ENCODE measurements around the gene GRID1.

GRID1 gene

DNA sequence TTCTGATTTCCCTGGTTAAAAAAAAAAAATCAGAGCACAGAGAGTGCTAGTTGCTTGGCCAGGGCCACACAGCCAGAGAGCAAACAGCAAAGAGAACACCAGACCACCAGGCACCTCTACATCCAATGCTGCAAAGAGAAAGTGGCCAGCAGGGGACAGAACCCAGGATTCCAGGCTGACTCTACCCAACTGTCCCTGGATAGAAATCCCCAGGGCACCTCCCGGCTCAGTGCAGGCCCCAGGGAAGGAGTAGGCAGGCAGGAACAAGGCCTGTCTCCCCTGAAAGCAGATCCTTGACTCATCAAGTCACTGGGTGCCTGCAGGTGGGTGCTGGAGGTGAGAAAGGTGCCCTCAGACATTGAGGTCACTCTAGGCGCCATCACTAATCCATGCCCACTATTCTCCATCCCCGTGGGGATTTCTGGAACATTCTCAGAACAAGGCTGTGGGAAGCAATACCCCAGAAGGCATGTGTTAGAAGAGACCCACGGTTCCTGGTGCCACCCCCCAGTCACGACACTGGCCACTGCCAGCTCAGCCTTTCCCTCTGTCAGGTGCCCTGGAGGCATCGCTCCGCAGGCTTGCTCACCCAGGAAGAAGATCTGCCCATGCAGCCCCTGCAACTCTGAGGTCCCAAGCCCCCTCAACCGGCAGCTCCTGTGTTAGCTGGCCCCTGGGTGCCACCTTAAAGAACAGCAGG, 154.8 kb downstream of the GRID1 start:
- no peak for DNase-seq (ENCODE audit: low read depth)

DNA sequence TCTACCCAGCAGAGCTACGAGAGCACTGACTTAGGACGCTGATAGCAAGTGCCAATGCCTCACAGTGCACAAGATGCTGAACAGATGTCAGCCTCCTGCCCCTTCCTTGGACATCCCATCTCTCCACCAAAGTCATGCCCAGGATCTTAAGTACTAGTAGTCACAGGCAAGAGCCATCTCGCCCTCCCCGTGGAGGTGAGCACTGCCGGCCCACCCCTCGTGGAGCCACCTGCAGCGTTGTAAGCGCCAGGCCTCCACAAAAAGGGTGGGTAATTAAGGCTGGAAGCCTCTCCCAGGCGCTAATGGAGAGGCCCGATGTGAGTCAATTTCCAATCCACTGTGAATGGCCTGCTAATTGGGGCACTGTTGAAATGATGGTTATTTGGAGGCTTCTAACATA, 156.2 kb downstream of the GRID1 start:
- DNase-seq (ENCODE audit: low read depth), result no peak

DNA sequence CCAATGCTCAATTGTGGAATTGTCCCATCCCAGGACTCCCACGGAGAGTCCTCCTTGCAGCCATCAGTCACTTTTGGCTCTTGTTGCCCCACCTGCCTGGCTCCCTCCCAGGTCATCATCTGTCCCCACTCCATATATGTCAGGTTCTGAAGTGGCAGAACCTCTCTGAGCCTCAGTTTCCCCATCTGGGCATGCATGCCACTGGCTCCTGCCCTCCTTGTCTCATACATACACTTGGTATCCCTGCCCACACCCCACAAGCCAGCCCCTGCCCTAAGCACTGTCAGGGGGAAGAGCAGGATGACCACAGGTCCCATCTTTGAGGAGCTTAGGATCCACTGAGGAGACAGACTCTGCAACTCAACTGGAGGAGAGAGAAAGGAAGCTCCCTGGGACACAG, 156.9 kb downstream of the GRID1 start:
- no peak for DNase-seq (ENCODE audit: low read depth)

DNA sequence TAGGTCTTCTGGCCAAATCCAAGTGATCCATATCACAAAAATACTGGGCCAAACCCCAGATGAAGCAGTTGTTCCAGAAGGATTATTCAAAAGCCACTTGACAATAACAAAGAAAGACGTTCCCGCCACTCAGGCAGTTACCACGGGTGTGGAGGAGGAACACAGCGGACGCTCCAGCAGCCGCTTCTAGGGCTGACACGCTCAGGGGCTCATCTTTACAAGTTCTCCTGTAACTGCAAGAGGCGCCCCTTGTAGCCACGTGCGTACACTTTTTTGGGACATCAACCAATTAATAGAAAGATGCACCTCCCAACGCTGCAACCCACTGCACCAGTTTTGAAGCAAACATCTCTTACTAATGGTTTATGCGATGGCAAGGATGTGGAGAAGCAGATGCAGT, 159.4 kb downstream of the GRID1 start:
- DNase-seq (ENCODE audit: low read depth), result no peak

DNA sequence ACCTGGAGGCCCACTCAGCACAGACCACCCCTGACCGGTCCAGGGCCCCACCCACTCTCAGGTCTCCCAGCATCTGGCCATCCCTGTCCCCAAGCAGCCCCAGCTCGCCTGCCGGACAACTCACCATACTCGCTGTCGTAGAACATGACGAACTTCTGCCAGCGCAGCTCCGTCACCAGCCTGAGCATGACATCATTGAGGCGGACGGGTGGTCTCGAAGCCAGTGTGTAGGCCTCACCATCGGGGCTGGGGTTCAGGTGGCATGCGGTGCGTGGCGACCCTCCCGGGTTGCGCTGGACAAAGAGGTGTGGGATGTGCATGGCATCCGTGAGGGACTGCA, 160.4 kb downstream of the GRID1 start:
- no peak for DNase-seq (ENCODE audit: low read depth)

DNA sequence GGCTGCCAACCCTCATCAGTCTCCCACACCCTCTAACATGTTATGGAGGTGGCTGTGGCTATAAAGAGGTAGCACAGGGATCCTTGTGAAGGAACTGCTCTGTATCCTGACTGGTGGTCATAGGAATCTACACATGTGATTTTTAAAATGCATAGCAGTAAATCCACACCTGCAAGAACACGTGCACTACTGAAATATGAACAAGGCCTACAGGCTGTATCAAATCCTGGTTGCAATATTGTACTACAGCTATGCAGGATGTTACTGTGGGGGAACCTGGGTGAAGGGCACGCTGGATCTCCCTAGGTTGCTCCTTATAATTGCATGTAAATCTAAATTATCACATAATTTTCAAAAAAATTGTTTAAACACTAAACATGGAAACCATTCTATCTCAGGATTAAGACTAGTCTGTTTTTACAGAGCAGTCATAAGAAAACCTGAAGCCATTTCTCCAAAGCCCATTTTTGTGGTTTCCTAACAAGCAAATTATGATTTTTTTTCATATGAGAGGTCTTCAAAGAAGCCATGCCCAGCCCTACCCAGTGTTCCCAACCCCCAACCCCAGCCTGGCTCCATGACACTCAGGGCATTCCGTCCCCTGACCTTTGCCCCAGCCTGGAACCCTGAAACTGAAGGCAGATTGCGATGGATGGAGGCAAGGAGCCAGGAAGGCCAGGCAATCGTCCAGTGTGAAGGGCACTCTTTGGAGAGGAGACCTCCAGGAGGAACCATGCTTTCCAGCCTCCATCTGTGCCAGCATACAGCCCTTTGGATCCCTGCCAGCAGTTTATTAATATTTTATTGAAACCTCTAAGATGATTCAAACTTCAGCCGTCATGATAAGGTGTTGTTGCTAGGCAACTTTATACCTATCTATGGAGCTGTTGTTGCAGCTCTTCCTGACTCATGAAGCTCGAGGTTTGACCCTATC, 161.0 kb downstream of the GRID1 start:
- no peak for DNase-seq (ENCODE audit: low read depth)

DNA sequence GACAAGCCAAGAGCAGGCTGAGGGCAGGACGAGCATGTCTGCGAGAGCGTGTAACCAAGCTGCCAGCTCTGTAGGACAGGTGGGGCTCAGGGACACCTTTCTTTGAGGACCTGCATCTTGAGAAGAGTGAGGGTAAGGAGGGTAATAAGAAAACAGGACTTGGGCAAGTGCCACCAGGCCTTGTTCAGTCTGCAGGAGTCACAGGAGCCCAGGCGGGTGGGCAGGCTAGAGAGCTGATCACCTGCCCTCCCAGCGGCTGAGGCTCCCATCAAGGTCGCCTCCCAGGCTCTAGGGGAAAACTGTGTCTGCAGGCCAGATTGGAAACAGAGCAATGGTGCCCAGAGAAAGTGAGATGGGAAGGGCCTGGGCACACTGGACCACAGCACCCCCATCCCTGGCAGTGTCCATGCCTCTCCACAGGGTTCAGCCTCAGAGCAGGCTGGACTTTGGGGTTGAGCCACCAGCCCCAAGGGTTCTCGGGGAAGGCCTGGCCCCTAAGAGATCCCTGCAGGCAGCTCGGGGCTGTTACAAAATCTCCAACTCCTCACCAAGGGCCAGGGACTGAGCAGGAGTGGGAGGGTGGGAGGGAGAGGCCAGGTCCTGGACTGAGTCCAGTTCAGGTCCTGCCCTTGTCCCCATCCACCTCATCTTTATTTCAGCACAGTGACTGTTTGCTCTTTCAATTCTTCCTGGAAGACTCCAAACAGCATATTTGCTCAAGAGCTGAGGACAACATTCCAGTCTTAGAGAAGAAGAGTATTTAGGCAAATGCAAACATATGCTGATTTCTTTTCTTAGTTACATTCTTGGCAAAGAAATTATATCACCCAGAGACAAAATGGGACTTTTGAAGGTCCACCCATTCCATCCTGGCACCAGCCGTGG, 161.9 kb downstream of the GRID1 start:
- no peak for DNase-seq (ENCODE audit: low read depth)

DNA sequence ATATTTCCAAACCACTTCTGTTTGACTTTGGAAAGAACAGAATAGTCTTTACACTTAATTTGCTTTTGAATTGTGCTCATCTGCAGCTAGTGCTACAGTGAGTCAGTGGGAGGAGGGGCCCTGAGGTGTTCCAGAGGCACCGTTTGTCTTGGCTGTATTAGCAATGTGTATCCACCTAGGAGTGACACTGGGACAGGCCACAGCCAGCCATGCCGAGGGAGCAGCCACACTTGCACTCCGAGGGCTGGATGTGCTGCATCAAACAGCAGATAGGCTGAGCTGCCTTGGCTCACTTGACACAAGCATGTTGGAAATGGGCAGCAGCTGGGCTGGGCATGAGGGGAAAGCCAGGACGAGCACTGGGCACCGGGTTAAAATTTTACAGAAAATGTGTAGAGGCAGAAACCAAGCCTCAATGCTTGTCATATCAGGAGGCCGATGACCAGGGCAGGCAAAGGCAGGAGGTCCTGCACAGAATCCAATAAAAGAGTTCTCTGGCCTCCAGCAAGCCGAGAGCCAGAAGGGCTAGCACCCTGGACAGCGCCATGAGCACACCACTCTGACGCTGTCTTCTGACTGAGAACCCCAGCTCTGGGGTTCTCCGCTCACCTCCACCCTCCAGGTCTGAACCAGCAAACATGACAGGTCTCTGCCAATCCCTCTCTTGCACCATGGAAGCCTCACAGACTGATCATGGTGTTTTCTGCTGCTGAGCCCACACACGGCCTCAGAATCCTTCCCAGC, 163.3 kb downstream of the GRID1 start:
- no peak for DNase-seq (ENCODE audit: low read depth)

DNA sequence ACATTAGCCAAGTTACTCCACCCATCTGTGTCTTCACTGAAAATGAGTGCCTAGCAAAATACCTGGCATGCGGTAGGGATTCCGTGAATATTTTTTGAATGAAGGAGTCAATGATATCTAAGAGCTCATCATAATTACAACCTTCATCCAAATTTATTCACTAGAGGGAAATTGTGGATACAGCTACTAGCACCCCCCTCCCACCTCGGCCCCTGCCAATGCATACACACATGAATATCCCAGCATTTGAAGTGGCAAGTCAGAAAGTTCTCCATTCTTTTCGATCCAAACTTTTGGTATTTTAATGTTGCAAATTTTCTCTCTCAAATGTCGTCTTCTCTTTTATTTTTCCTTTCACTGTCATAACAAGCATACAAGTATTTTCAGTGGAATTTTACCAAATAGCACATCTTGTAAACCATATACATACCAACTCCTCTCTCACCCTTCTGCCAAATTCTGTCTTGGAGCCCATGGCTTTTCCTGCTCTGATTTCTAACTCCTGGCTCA, 164.3 kb downstream of the GRID1 start:
- DNase-seq (ENCODE audit: low read depth), result no peak

DNA sequence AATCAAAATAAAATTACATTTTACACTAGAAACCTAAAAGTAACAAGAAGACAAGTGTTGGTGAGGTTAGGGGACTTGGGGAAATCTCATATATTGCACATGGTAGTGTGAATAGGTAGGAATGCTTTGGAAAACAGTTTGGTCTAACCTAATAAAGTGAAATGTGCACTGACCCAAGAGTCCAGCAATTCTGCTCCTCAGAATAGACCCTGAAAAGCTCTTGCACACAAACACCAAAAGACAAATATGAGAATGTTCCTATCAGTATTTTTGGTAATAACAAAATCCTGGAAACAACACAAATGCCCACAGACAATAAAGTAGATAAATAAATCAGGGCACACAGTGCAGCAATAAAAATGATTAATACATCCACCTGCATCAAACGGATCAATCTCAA, 165.7 kb downstream of the GRID1 start:
- no peak for DNase-seq (ENCODE audit: low read depth)

DNA sequence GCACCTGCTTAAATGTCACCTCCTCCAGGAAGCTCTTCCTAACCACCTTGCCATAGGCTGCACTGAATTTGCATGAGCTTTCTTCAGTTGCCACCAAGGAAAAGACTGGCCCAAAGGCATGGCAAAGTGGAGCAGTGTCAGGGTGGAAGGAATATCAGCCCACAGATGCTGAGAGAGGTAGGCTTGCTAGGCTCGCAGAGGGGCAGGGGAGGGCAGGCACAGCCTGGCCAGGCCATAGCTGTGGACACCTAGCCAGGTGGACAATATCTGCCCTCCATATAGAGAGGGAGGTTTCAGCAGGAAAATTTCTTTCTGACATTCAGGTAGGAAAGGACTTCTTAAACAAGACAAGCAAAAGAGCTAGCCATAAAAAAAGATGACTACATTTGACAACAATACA, 166.3 kb downstream of the GRID1 start:
- no peak for DNase-seq (ENCODE audit: low read depth)

DNA sequence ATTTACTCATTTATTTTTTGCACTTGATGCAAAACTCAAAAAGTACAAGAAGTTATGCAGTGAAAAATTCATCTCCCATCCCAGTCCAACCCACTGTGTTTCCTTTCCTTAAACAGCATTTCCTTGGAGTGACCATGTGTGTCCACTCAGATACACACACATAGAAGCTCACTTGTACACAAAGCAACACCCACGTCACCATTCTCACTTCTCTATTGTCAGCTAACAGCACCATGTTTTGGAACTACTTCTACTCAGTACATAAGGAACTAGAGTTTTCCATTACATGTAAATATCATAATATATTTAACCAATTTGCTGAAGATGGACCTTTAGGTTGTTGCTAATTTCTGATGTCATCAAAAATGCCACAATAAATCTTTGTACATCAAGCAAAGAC, 167.6 kb downstream of the GRID1 start:
- no peak for DNase-seq (ENCODE audit: low read depth)

DNA sequence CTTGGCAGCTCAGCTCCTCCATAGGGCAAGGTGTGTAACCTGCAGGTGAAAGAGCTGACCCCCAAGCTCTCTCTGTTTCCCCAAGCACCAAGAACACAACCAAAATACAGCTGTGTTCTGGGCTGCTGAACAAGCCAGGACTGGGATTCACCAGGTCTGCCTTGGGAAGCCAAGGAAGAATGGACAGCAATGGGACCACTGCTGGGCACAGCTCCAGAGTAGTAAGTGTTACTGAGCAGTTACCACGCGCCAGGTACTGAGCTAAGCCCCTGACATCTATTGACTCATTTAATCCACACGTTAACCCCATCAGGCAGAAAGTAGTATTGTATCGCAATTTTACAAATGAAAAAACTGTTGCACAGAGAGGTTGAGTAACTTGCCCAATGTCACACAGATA, 168.3 kb downstream of the GRID1 start:
- DNase-seq (ENCODE audit: low read depth), result no peak

DNA sequence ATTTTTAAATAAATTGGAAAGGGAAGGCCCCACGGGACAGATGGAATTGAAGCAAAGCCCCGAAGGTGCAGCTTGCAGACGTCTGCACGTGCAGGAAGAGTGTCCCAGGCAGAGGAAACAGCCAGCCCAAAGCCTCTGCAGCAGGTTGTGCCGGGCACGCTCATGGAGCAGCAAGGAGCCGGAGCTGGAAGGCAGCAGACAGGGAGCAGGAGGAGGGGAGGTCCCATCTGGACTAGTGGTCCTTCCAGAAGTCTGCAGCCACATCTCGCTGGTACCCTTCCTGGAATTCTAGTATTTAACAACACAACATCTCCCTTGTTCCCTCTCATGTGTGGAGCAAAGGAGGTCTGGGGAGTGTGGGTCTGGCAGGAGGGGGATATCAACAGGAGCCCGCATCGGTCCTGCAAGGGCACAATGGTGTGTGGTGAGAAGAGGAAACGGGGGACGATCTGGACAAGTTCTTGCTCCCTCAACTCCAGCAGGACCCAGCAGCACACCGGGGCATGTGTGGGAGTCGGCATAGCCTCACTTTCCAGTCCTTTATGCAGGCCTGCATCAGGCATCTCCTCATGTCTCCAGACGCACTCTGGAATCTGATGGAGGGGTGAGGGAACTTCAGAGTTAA, 169.3 kb downstream of the GRID1 start:
- no peak for DNase-seq (ENCODE audit: low read depth)

DNA sequence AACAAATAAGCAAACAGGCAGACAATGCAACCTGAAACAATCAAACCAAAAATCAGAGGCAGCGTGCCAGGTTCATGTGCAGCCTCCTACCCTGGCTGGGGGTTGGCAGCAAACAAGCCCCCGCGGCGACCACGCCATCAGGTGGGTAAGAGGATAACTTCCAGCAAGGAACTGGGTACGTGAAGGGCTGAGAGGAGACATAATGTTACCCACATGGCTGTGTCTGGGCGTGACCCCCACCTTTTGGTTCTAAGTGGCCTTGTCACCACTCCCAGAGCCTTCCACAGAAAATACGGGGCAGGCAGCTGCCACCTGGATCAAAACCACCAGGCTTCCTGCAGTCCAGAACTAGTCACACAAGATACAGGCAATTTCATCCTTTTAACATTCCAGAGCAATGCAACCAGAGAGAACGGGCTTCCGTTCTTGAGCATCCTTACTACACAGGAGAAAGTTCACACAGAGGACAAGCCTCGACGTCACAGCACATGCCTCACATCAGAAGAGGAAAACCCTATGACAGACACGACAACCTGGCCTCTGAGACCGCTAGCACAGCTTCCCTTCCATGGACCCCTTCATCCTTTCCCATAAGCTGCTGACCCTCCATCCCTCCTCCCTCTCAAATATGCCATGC, 171.0 kb downstream of the GRID1 start:
- no peak for DNase-seq (ENCODE audit: low read depth)

DNA sequence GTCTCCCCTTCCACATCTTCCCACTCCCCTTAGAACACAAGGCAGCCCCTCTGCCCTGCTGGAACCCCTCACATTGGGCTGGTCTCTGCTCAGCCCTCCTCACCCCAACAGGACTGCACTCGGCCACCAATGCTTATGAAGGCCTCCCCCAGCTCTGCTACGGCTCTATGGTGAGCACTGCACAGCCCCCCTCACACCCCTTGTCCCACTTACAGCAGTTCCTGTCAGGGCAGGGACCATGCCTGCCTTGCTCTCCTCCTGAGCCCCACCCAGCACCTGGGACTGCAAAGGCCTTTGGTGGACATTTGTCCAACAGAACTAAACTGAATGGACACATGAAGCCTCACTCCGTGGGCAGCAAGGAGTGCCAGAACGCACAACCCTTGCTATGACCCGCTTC, 171.9 kb downstream of the GRID1 start:
- no peak for DNase-seq (ENCODE audit: low read depth)

DNA sequence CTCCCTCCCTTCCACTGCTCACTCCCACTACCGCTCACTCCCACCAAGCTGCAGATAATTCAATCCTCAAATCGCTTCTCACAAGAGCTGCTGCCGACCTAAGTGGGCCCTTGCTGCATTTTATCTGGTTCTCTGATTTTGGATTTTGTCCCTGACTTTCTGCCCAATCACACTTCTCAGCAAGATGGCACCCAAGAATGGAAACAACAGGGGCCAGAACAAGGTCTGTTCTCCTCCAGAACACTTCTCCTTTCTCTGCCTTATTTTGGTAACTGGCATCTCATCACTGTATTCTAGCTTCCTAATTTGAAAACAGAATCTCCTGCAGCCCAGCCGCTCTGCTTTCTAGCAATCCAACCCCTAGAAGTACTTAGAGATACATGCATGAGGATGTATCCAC, 172.8 kb downstream of the GRID1 start:
- no peak for DNase-seq (ENCODE audit: low read depth)

DNA sequence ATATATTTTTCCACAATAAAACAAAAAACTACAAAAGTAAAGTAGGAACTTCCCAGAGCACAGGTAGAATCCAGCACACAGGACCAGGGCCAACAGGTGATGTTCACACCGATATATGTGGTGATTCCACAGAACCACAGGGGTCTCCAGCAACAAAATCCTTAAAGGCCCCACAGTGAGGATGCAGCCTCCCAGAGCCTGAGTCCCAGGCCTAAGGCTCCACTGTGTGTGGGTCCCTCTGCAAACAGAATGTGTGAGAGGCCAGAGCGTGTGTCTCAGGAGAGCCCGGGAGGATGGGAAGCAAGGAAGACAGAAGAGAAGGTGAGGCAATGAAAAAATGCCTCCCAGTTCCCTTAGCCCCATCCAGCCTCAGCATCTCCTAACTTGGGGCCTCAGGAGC, 173.9 kb downstream of the GRID1 start:
- no peak for DNase-seq (ENCODE audit: low read depth)

DNA sequence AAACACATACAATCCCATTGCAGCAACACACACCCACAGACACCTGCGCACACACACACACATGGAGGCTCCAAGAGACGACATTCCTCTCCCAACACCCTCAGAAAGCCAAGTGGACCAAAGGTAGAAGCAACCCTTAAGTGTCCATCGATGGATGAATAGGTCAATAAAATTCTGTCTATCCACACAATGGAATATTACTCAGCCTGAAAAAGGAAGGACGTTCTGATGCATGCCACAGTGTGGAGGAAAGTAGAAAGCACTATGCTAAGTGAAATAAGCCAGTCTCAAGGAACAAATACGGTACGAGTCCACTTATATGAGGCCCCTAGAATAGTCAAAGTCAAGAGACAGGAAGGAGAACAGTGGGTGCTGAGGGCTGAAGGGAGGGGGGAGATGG, 174.4 kb downstream of the GRID1 start:
- DNase-seq (ENCODE audit: low read depth), result no peak

DNA sequence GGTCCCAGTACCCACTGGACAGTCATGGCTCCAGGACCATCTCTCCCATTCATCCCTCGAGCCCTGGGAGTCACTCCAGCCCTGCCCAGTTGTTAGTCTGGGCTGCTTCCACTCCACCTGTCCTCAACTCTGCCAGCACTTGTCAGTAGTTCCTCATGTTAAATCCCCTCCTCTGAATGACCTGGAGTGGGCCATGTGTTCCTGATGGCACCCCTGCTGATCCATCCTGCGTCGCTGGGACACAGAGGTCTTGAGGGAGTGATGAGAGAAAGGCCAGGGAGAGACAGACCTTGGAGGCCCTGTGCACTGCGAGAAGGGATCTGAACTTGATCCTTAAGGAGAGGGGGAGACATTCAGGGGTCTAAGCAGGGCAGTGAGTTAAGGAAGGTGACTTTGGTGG, 174.9 kb downstream of the GRID1 start:
- no peak for DNase-seq (ENCODE audit: low read depth)

DNA sequence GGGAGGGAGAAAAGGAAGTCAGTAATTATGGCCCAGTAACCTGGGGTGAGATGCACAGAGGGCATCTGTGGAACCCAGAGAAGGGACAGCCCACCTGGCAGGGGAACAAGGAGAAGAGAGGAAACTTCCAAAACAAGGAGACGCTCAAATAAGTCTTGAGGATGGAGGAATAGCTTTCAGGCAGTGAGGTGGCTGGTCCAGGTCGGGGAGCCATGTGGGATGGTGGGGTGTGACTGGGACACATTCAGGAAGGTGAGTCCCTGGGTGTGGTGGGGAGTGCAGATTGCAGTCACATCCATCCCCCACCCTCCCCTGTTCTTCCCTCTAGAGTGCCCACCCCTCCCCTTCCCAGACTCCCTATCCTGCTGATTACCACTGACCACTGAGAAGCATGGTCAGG, 175.4 kb downstream of the GRID1 start:
- DNase-seq (ENCODE audit: low read depth), result no peak

Data from T follicular helper cell (primary cell).